Retina (tissue), 1 donor: ENCODE data around the gene DPY19L3.
"Not testable (repeated sequence)": the region's sequence is repeated elsewhere in the genome, so short reads cannot be mapped to it uniquely, and the experiment has no call there.

Experiments
- DNase-seq: peaks from one replicate; pipeline ENCODE4 v3.0.0-alpha.2; 2016

Gene DPY19L3

GRCh38 chr19:32447534-32447933, 42.0 kb downstream of the DPY19L3 start:
- DNase-seq, result not testable (repeated sequence)

GRCh38 chr19:32448026-32448425, 42.5 kb downstream of the DPY19L3 start:
- no peak for DNase-seq

GRCh38 chr19:32450217-32450616, 44.6 kb downstream of the DPY19L3 start:
- no peak for DNase-seq

GRCh38 chr19:32453736-32454135, 48.2 kb downstream of the DPY19L3 start:
- DNase-seq, result no peak

- DNase-seq, result no peak
Measured at GRCh38 chr19:32456406-32456805, 50.8 kb downstream of the DPY19L3 start.

GRCh38 chr19:32457571-32458158, 52.1 kb downstream of the DPY19L3 start:
- DNase-seq, result no peak

- no peak for DNase-seq
Measured at GRCh38 chr19:32458500-32459123, 53.0 kb downstream of the DPY19L3 start.

GRCh38 chr19:32459204-32459865, 53.8 kb downstream of the DPY19L3 start:
- DNase-seq, result no peak

GRCh38 chr19:32460476-32460875, 54.9 kb downstream of the DPY19L3 start:
- DNase-seq, result no peak

- no peak for DNase-seq
Measured at GRCh38 chr19:32464279-32464678, 58.7 kb downstream of the DPY19L3 start.

GRCh38 chr19:32465176-32465575, 59.6 kb downstream of the DPY19L3 start:
- no peak for DNase-seq

- DNase-seq, result no peak
Measured at GRCh38 chr19:32469795-32470194, 64.2 kb downstream of the DPY19L3 start.

GRCh38 chr19:32471095-32471494, 65.5 kb downstream of the DPY19L3 start:
- DNase-seq, result no peak

GRCh38 chr19:32471811-32472210, 66.2 kb downstream of the DPY19L3 start:
- no peak for DNase-seq

GRCh38 chr19:32475141-32476031, 69.8 kb downstream of the DPY19L3 start:
- DNase-seq, result no peak

GRCh38 chr19:32476032-32476350, 70.4 kb downstream of the DPY19L3 start:
- DNase-seq, result no peak

- no peak for DNase-seq
Measured at GRCh38 chr19:32480321-32480720, 74.8 kb downstream of the DPY19L3 start.

GRCh38 chr19:32483574-32483973, 78.0 kb downstream of the DPY19L3 start:
- DNase-seq, result no peak

GRCh38 chr19:32489971-32490370, 84.4 kb downstream of the DPY19L3 start:
- no peak for DNase-seq

GRCh38 chr19:32497391-32497790, 91.8 kb downstream of the DPY19L3 start:
- DNase-seq, result no peak

GRCh38 chr19:32498648-32499200, 93.2 kb downstream of the DPY19L3 start:
- no peak for DNase-seq

- DNase-seq, result not testable (repeated sequence)
Measured at GRCh38 chr19:32512498-32512897, 106.9 kb downstream of the DPY19L3 start.

- DNase-seq, result no peak
Measured at GRCh38 chr19:32519023-32519422, 113.5 kb downstream of the DPY19L3 start.
